ENCODE data around the gene CD274.

- TF ChIP-seq POLR2A (IDR thresholded peaks at IDR 0.05) (no peak), CTCF (IDR thresholded peaks at IDR 0.05) (no peak)
These were observed 3.0 kb upstream of the CD274 start for GRCh38 chr9:5447337-5447736.
